Measurements from ENCODE around the gene TXNRD3. TPM values are rescaled to one million over a fixed set of nuclear protein-coding genes. Genes with fewer than 3 reads are reported as not detected.
"Not testable (repeated sequence)": the region's sequence is repeated elsewhere in the genome, so short reads cannot be mapped to it uniquely, and the experiment has no call there.

Gene TXNRD3
- total RNA-seq, 1 donor from 2014 or later = 10.3 TPM

- DNase-seq = no peak
Measured at GRCh38 chr3:126599101-126599500, 55.8 kb downstream of the TXNRD3 start.

GRCh38 chr3:126595479-126595878 lies 59.4 kb downstream of the TXNRD3 start:
- ATAC-seq; H3K9me3 ChIP-seq; H3K36me3 ChIP-seq; H3K4me3 ChIP-seq; H3K27me3 ChIP-seq; DNase-seq; H3K4me1 ChIP-seq; intact Hi-C loops (cut with DNase I); H3K27ac ChIP-seq: not testable (repeated sequence)

More at GRCh38 chr3:126599101-126599500, 55.8 kb downstream of the TXNRD3 start:
- H3K4me3 ChIP-seq = no peak overlapping the region
- H3K27ac ChIP-seq = no peak overlapping the region
- H3K4me1 ChIP-seq = no peaks in the 10 kb centered on the region
- no peak for TF ChIP-seq CTCF (IDR thresholded peaks at IDR 0.05)
- H3K27me3 ChIP-seq = no peaks in the 10 kb centered on the region
- H3K9me3 ChIP-seq = no peaks in the 10 kb centered on the region
- H3K36me3 ChIP-seq = no peaks in the 10 kb centered on the region
- no peak for ATAC-seq
- intact Hi-C loops (cut with DNase I) = no loop called here

- H3K27me3 ChIP-seq; H3K4me3 ChIP-seq; H3K27ac ChIP-seq; DNase-seq; ATAC-seq; H3K4me1 ChIP-seq; H3K36me3 ChIP-seq; H3K9me3 ChIP-seq; intact Hi-C loops (cut with DNase I): not testable (repeated sequence)
Measured at GRCh38 chr3:126591515-126591914, 63.4 kb downstream of the TXNRD3 start.

GRCh38 chr3:126582311-126582710 lies 72.6 kb downstream of the TXNRD3 start:
- no peaks in the 10 kb centered on the region for H3K9me3 ChIP-seq
- TF ChIP-seq CTCF (IDR thresholded peaks at IDR 0.05) = no peak
- H3K36me3 ChIP-seq = no peaks in the 10 kb centered on the region
- no peak overlapping the region for H3K27ac ChIP-seq
- no peak overlapping the region for H3K4me3 ChIP-seq
- ATAC-seq (no peak), DNase-seq (no peak)
- intact Hi-C loops (cut with DNase I) = no loop called here
- H3K27me3 ChIP-seq = no peaks in the 10 kb centered on the region
- H3K4me1 ChIP-seq = no peaks in the 10 kb centered on the region

GRCh38 chr3:126581569-126581968 lies 73.4 kb downstream of the TXNRD3 start:
- no peak for TF ChIP-seq CTCF (IDR thresholded peaks at IDR 0.05)
- H3K4me1 ChIP-seq = no peaks in the 10 kb centered on the region
- no peak overlapping the region for H3K27ac ChIP-seq
- DNase-seq (no peak), ATAC-seq (no peak)
- H3K36me3 ChIP-seq = no peaks in the 10 kb centered on the region
- H3K9me3 ChIP-seq = no peaks in the 10 kb centered on the region
- H3K27me3 ChIP-seq = no peaks in the 10 kb centered on the region
- intact Hi-C loops (cut with DNase I) = no loop called here
- no peak overlapping the region for H3K4me3 ChIP-seq

- TF ChIP-seq CTCF (IDR thresholded peaks at IDR 0.05) = no peak
- no peaks in the 10 kb centered on the region for H3K27me3 ChIP-seq
- H3K4me3 ChIP-seq = no peak overlapping the region
- no peaks in the 10 kb centered on the region for H3K9me3 ChIP-seq
- H3K27ac ChIP-seq = no peak overlapping the region
- ATAC-seq = no peak
- no peak for DNase-seq
- H3K36me3 ChIP-seq = no peaks in the 10 kb centered on the region
- H3K4me1 ChIP-seq = no peaks in the 10 kb centered on the region
- intact Hi-C loops (cut with DNase I) = no loop called here
Measured at GRCh38 chr3:126580746-126581145, 74.2 kb downstream of the TXNRD3 start.

GRCh38 chr3:126578702-126579101 lies 76.2 kb downstream of the TXNRD3 start:
- Histone ChIP-seq H3K27ac (no peak overlapping the region), H3K27me3 (no peaks in the 10 kb centered on the region), H3K9me3 (no peaks in the 10 kb centered on the region), H3K4me3 (no peak overlapping the region), H3K4me1 (no peaks in the 10 kb centered on the region), H3K36me3 (no peaks in the 10 kb centered on the region)
- ATAC-seq (peak; percentile 48), DNase-seq (no peak)
- intact Hi-C loops (cut with DNase I) = no loop called here
- TF ChIP-seq CTCF (IDR thresholded peaks at IDR 0.05) = no peak

Measured in upper lobe of right lung (tissue), 1 donor.